A549 (cell line): ENCODE measurements around the gene GABBR2.

Experiments
- CTCF ChIP-seq: fragments of >200 bp; sonication (Bioruptor Twin); formaldehyde crosslinking; IDR thresholded peaks from 3 replicates; pipeline ENCODE4 v1.5.1; 2016
- HMGXB4 ChIP-seq: fragments of 250-450 bp; sonication (Bioruptor Pico); IDR thresholded peaks from 2 replicates; pipeline ENCODE4 v1.5.0; 2021; ENCODE audit warnings: mild to moderate bottlenecking, moderate library complexity, borderline replicate concordance
- MYC ChIP-seq: IDR thresholded peaks from 2 replicates; pipeline ENCODE4 v1.6.1; 2012; ENCODE audit warnings: mild to moderate bottlenecking, inconsistent platforms, low read length, improper control_type of control experiment, borderline replicate concordance
- POLR2A ChIP-seq: IDR thresholded peaks from 2 replicates; pipeline ENCODE4 v1.6.1; 2012; ENCODE audit warnings: mild to moderate bottlenecking, low read length

- TF ChIP-seq POLR2A (no peak), MYC (no peak), CTCF (no peak), HMGXB4 (CRISPR knock-in tag) (no peak)
These were observed 127.8 kb downstream of the GABBR2 start for GRCh38 chr9:98580956-98581355.
